ENCODE results near the gene B3GALNT2. TPM values are rescaled to one million over a fixed set of nuclear protein-coding genes. Genes with fewer than 3 reads are reported as not detected.

Gene B3GALNT2
- total RNA-seq, 2 donors from 2014 or later, result 29.1 to 52.1 TPM

DNA sequence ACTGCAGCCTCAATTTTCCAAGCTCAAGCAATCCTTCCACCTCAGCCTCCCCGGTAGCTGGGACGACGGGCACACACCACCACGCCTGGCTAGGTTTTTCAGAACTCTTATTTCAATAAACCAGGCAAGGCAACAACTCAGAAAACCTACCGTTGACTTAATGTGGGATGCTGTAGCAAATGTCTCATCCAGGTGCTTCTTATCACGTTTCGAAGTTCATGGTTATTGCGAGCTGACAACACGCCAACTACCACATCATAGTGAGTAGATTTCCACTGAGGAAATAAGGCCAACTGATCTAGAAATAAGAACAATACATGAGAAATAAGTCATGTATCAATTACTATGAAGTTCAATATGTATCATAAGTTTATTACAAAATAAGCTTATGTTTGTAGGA is 9.7 kb downstream of the B3GALNT2 start:
- H3K9me3 ChIP-seq, result no peaks in the 10 kb centered on the region
- H3K4me1 ChIP-seq (replicated peaks), result no peaks in the 10 kb centered on the region
- no peaks in the 10 kb centered on the region for H3K36me3 ChIP-seq
- H3K27ac ChIP-seq, result no peak overlapping the region
- TF ChIP-seq POLR2A (IDR thresholded peaks at IDR 0.05), result no peak
- TF ChIP-seq, protein P1, sequence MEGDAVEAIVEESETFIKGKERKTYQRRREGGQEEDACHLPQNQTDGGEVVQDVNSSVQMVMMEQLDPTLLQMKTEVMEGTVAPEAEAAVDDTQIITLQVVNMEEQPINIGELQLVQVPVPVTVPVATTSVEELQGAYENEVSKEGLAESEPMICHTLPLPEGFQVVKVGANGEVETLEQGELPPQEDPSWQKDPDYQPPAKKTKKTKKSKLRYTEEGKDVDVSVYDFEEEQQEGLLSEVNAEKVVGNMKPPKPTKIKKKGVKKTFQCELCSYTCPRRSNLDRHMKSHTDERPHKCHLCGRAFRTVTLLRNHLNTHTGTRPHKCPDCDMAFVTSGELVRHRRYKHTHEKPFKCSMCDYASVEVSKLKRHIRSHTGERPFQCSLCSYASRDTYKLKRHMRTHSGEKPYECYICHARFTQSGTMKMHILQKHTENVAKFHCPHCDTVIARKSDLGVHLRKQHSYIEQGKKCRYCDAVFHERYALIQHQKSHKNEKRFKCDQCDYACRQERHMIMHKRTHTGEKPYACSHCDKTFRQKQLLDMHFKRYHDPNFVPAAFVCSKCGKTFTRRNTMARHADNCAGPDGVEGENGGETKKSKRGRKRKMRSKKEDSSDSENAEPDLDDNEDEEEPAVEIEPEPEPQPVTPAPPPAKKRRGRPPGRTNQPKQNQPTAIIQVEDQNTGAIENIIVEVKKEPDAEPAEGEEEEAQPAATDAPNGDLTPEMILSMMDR (IDR thresholded peaks at IDR 0.05), result no peak
- no peak for TF ChIP-seq POLR2AphosphoS5 (IDR thresholded peaks at IDR 0.05)
- intact Hi-C loops (cut with DNase I), result no loop called here
- 93% methylated on average over 9 of the region's 9 CpGs for WGBS
- DNase-seq (ENCODE audit: low spot score), result no peak
- H3K4me3 ChIP-seq, result no peak overlapping the region
- no peaks in the 10 kb centered on the region for H3K27me3 ChIP-seq (replicated peaks; ENCODE audit: insufficient read depth)

DNA sequence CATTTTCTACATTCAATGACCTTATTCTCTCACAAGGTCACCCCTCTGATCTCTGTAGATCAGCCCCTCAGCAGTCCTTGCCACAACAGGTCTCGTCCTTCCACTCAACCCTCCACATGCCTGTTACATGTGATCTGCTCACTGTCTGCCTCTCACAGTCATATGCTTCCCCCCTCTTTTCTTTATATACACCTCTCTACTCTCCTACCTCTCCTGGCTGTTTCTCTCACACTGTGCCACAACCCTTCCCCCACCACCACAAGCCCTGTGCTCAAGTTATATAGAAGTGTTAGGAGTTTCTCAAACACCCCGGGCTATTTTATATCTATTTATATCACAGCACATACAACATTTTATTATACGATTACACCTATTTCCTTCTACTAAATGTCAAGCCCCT is 12.6 kb downstream of the B3GALNT2 start:
- H3K4me1 ChIP-seq (replicated peaks), result no peaks in the 10 kb centered on the region
- intact Hi-C loops (cut with DNase I), result no loop called here
- no peaks in the 10 kb centered on the region for H3K36me3 ChIP-seq
- H3K27me3 ChIP-seq (replicated peaks; ENCODE audit: insufficient read depth), result no peaks in the 10 kb centered on the region
- H3K9me3 ChIP-seq, result no peaks in the 10 kb centered on the region
- no peak overlapping the region for H3K27ac ChIP-seq
- no peak for TF ChIP-seq POLR2AphosphoS5 (IDR thresholded peaks at IDR 0.05)
- TF ChIP-seq, protein P1 (IDR thresholded peaks at IDR 0.05), result no peak
- TF ChIP-seq POLR2A (IDR thresholded peaks at IDR 0.05), result no peak
- no peak for DNase-seq (ENCODE audit: low spot score)
- no peak overlapping the region for H3K4me3 ChIP-seq
- WGBS, result 83% methylated on average over 3 of the region's 3 CpGs

DNA sequence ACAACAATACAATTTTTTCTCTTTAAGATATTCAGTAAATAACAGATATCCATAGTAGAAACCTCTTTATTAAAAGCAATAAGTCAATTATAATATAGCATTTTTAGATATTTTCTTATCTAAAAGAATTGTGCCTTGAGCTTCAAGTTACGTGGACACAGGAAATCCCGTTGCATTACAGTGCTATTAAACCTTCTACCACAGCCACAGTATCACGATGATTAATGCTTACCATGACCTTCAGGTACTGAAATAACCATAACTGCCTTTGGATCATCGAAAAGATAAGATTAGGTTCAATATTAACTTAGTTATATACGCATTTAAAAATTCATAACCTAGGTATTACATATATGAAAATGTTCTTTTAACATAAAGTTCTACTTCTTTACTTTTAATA is 17.9 kb downstream of the B3GALNT2 start:
- 60% methylated on average over 5 of the region's 5 CpGs for WGBS
- Histone ChIP-seq H3K9me3 (no peaks in the 10 kb centered on the region), H3K27me3 (replicated peaks; ENCODE audit: insufficient read depth) (no peaks in the 10 kb centered on the region), H3K27ac (no peak overlapping the region), H3K36me3 (no peaks in the 10 kb centered on the region), H3K4me1 (replicated peaks) (no peaks in the 10 kb centered on the region), H3K4me3 (no peak overlapping the region)
- TF ChIP-seq POLR2AphosphoS5 (IDR thresholded peaks at IDR 0.05) (no peak), POLR2A (IDR thresholded peaks at IDR 0.05) (no peak)
- TF ChIP-seq, protein P1 (IDR thresholded peaks at IDR 0.05), result no peak
- intact Hi-C loops (cut with DNase I), result no loop called here
- DNase-seq (ENCODE audit: low spot score), result no peak

DNA sequence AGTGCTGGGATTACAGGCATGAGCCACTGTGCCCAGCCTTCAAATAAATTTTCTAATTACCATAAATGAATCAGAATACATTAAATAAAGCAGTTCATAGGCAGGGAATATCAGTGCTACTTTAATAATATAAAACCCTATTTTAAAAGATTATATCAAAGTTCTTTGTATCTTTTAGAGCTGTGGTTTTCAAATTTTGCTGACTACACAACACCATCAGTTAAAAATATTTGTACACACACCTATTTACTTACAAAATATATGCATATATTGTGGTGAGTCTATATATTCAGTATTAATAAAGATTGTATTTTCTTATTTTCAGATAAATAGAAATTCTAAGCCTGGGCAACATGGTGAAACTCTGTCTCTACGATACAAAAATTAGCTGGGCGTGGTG is 18.7 kb downstream of the B3GALNT2 start:
- H3K36me3 ChIP-seq, result no peaks in the 10 kb centered on the region
- H3K27me3 ChIP-seq (replicated peaks; ENCODE audit: insufficient read depth), result no peaks in the 10 kb centered on the region
- no peak overlapping the region for H3K27ac ChIP-seq
- no peak overlapping the region for H3K4me3 ChIP-seq
- TF ChIP-seq POLR2AphosphoS5 (IDR thresholded peaks at IDR 0.05) (no peak), POLR2A (IDR thresholded peaks at IDR 0.05) (no peak)
- TF ChIP-seq, protein P1 (IDR thresholded peaks at IDR 0.05), result no peak
- H3K4me1 ChIP-seq (replicated peaks), result no peaks in the 10 kb centered on the region
- 95% methylated on average over 2 of the region's 2 CpGs for WGBS
- intact Hi-C loops (cut with DNase I), result no loop called here
- H3K9me3 ChIP-seq, result no peaks in the 10 kb centered on the region
- no peak for DNase-seq (ENCODE audit: low spot score)

DNA sequence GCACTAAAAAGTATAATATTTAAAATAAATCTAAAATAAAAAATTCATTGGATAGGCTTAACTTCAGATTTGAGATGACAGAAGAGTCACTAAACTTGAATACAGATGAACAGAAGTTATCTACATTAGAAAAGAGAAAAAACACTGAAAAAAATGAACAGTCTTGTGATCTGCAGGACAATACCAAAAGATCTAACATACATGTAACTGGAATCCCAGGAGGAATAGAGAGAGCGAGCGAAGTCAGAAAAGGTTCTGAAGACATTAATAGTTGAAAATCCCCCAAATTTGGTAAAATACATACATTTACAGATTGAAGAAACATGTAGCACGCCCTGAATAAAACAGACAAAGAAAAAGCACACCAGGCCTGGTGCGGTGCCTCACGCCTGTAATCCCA is 21.2 kb downstream of the B3GALNT2 start:
- Histone ChIP-seq H3K4me3 (no peak overlapping the region), H3K27ac (no peak overlapping the region), H3K4me1 (replicated peaks) (no peaks in the 10 kb centered on the region), H3K9me3 (no peaks in the 10 kb centered on the region), H3K27me3 (replicated peaks; ENCODE audit: insufficient read depth) (no peaks in the 10 kb centered on the region), H3K36me3 (peaks cover 0 to 7% of the 10 kb centered on the region in 2 donors)
- TF ChIP-seq POLR2A (IDR thresholded peaks at IDR 0.05) (no peak), POLR2AphosphoS5 (IDR thresholded peaks at IDR 0.05) (no peak)
- TF ChIP-seq, protein P1 (IDR thresholded peaks at IDR 0.05), result no peak
- DNase-seq (ENCODE audit: low spot score), result no peak
- intact Hi-C loops (cut with DNase I), result no loop called here
- WGBS, result 97% methylated on average over 5 of the region's 5 CpGs

Data from prostate gland (tissue), 2 donors.